Measurements from ENCODE around the gene TMED9. TPM values are rescaled to one million over a fixed set of nuclear protein-coding genes. Genes with fewer than 3 reads are reported as not detected.

The TMED9 gene
- total RNA-seq, 1 experiment from 2014 or later = 168 TPM

GRCh38 chr5:177588413-177588909, 3.5 kb upstream of the TMED9 start:
- no peak overlapping the region for H2AFZ ChIP-seq
- TF ChIP-seq CTCF (conservative IDR thresholded peaks at IDR 0.05) (no peak), EZH2 (IDR thresholded peaks at IDR 0.05; ENCODE audit: low read depth) (no peak)
- H3F3A ChIP-seq (ENCODE audit: insufficient read depth, low read depth) = no peaks in the 10 kb centered on the region
- no peak overlapping the region for H3K27ac ChIP-seq
- POLR2A ChIA-PET (ENCODE audit: unreplicated experiment) = interaction anchor here (0.6 kb wide), 1 partner anchor 809 kb away, joined by 3 read pairs; no protein-coding TSS in a partner anchor
- no peaks in the 10 kb centered on the region for H3K36me3 ChIP-seq (ENCODE audit: low read depth)
- no peak overlapping the region for H3K4me2 ChIP-seq
- no peaks in the 10 kb centered on the region for H3K9me3 ChIP-seq (ENCODE audit: insufficient read depth, low read depth)
- no peak for DNase-seq
- intact Hi-C loops (cut with micrococcal nuclease; ENCODE audit: unreplicated experiment) = no loop called here
- CTCF ChIA-PET = no interaction called here
- peaks cover 59% of the 10 kb centered on the region for H3K27me3 ChIP-seq (ENCODE audit: insufficient read depth, low read depth)
- no peaks in the 10 kb centered on the region for H4K20me1 ChIP-seq (ENCODE audit: insufficient read depth)
- H3K79me2 ChIP-seq (ENCODE audit: low read depth) = peaks cover 14% of the 10 kb centered on the region
- no peak overlapping the region for H3K4me3 ChIP-seq
- no TSS peak for BruUV-seq (replicated peaks)
- H3K9me2 ChIP-seq (ENCODE audit: insufficient read depth) = no peaks in the 10 kb centered on the region
- peaks cover 7% of the 10 kb centered on the region; the same call in 1 of the 2 replicates for H3K4me1 ChIP-seq (replicated peaks; ENCODE audit: insufficient read depth)

- Histone ChIP-seq H3K4me3 (no peak overlapping the region), H4K20me1 (ENCODE audit: insufficient read depth) (no peaks in the 10 kb centered on the region), H3K79me2 (ENCODE audit: low read depth) (peaks cover 22% of the 10 kb centered on the region), H3K4me2 (no peak overlapping the region), H3K36me3 (ENCODE audit: low read depth) (peaks cover 5% of the 10 kb centered on the region; the same call in 1 of the 2 replicates), H2AFZ (no peak overlapping the region), H3K4me1 (replicated peaks; ENCODE audit: insufficient read depth) (peaks cover 7% of the 10 kb centered on the region; the same call in 1 of the 2 replicates), H3K27ac (no peak overlapping the region), H3K9me3 (ENCODE audit: insufficient read depth, low read depth) (no peaks in the 10 kb centered on the region), H3K9me2 (ENCODE audit: insufficient read depth) (no peaks in the 10 kb centered on the region), H3K27me3 (ENCODE audit: insufficient read depth, low read depth) (peaks cover 47% of the 10 kb centered on the region), H3F3A (ENCODE audit: insufficient read depth, low read depth) (no peaks in the 10 kb centered on the region)
- intact Hi-C loops (cut with micrococcal nuclease; ENCODE audit: unreplicated experiment) = loop anchor here (5.0 kb wide), 1 partner anchor 38 kb away; the partner anchor contains the start of gene FAM193B
- no peak for DNase-seq
- no peak for TF ChIP-seq CTCF (conservative IDR thresholded peaks at IDR 0.05)
- no peak for TF ChIP-seq EZH2 (IDR thresholded peaks at IDR 0.05; ENCODE audit: low read depth)
- BruUV-seq (replicated peaks) = no TSS peak
- CTCF ChIA-PET = no interaction called here
- POLR2A ChIA-PET (ENCODE audit: unreplicated experiment) = no interaction called here
Measured at GRCh38 chr5:177590406-177590805, 1.6 kb upstream of the TMED9 start.

GRCh38 chr5:177591690-177592009, 353 bp upstream of the TMED9 start:
- H3K27me3 ChIP-seq (ENCODE audit: insufficient read depth, low read depth) = peaks cover 38% of the 10 kb centered on the region
- no TSS peak for BruUV-seq (replicated peaks)
- no peaks in the 10 kb centered on the region for H3K9me3 ChIP-seq (ENCODE audit: insufficient read depth, low read depth)
- TF ChIP-seq EZH2 (IDR thresholded peaks at IDR 0.05; ENCODE audit: low read depth) (no peak), CTCF (conservative IDR thresholded peaks at IDR 0.05) (no peak)
- no peak overlapping the region for H3K27ac ChIP-seq
- intact Hi-C loops (cut with micrococcal nuclease; ENCODE audit: unreplicated experiment) = loop anchor here (2.0 to 5.0 kb wide), 2 partner anchors 39 to 75 kb away; partner anchors contain the start of genes DDX41 and FAM193B
- ChIA-PET CTCF (no interaction called here), POLR2A (ENCODE audit: unreplicated experiment) (interaction anchor here (1.1 kb wide), 1 partner anchor 398 kb away, joined by 9 read pairs; no protein-coding TSS in a partner anchor)
- H3K9me2 ChIP-seq (ENCODE audit: insufficient read depth) = no peaks in the 10 kb centered on the region
- no peaks in the 10 kb centered on the region for H4K20me1 ChIP-seq (ENCODE audit: insufficient read depth)
- H2AFZ ChIP-seq = 0 out of 2 replicates have a peak overlapping the region, but pooled peaks have one; percentile 49
- peaks cover 7% of the 10 kb centered on the region; the same call in 1 of the 2 replicates for H3K4me1 ChIP-seq (replicated peaks; ENCODE audit: insufficient read depth)
- H3K36me3 ChIP-seq (ENCODE audit: low read depth) = peaks cover 5% of the 10 kb centered on the region; the same call in 1 of the 2 replicates
- DNase-seq = no peak
- peak overlapping the region; percentile 89 for H3K4me2 ChIP-seq
- H3K4me3 ChIP-seq = peak overlapping the region; percentile 91; the same call in 1 of the 2 replicates
- peaks cover 22% of the 10 kb centered on the region for H3K79me2 ChIP-seq (ENCODE audit: low read depth)
- H3F3A ChIP-seq (ENCODE audit: insufficient read depth, low read depth) = no peaks in the 10 kb centered on the region
